Measurements from ENCODE around the gene TTC16. TPM values are rescaled to one million over a fixed set of nuclear protein-coding genes. Genes with fewer than 3 reads are reported as not detected.

TTC16 gene
- total and polyA plus RNA-seq, 2 donors (not counting 1 experiment from before 2014, with no cell fraction given): under 0.01 TPM; not detected in 1

- H3K4me3 ChIP-seq (replicated peaks in 1 of 4; ENCODE audit: control extremely low read depth in 1 of 4, insufficient read depth in 1 of 4, low read depth in 3 of 4, low read length in 4 of 4): no peak overlapping the region
- H3K4me2 ChIP-seq (ENCODE audit: extremely low read depth, insufficient read depth, low read length): no peak overlapping the region
- H3K9ac ChIP-seq (ENCODE audit: insufficient read depth, low read length): no peak overlapping the region
- no peak for DNase-seq (ENCODE audit: low read depth in 2 of 2)
- H4K20me1 ChIP-seq (ENCODE audit: control insufficient read depth, extremely low read depth, insufficient read depth, low read length): no peaks in the 10 kb centered on the region
- peaks cover 2% of the 10 kb centered on the region for H3K4me1 ChIP-seq (ENCODE audit: control insufficient read depth, extremely low read depth, insufficient read depth, low read length)
- H3K36me3 ChIP-seq (ENCODE audit: control insufficient read depth, insufficient read depth, low read length): no peaks in the 10 kb centered on the region
- TF ChIP-seq CTCF (conservative IDR thresholded peaks at IDR 0.05 in 1 of 2, IDR thresholded peaks at IDR 0.05 in 1 of 2; ENCODE audit: low read depth in 1 of 2, low read length in 2 of 2): no peak
- TF ChIP-seq EZH2 (IDR thresholded peaks at IDR 0.05; ENCODE audit: low read length, missing control alignments): no peak
- H3K27me3 ChIP-seq (ENCODE audit: control insufficient read depth, insufficient read depth, low read length): peaks cover 7% of the 10 kb centered on the region
- no peak overlapping the region for H2AFZ ChIP-seq (ENCODE audit: low read length)
- H3K9me3 ChIP-seq (ENCODE audit: control insufficient read depth, insufficient read depth, low read depth, low read length): no peaks in the 10 kb centered on the region
- H3K27ac ChIP-seq (ENCODE audit: insufficient read depth, low read length): no peak overlapping the region
- H3K79me2 ChIP-seq (ENCODE audit: control insufficient read depth, insufficient read depth, low read length): no peaks in the 10 kb centered on the region
Measured at GRCh38 chr9:127773272-127773671, 57.4 kb downstream of the TTC16 start.

GRCh38 chr9:127773981-127774380 lies 58.1 kb downstream of the TTC16 start:
- Histone ChIP-seq H3K36me3 (ENCODE audit: control insufficient read depth, insufficient read depth, low read length) (no peaks in the 10 kb centered on the region), H3K27me3 (ENCODE audit: control insufficient read depth, insufficient read depth, low read length) (peaks cover 7% of the 10 kb centered on the region), H3K9ac (ENCODE audit: insufficient read depth, low read length) (no peak overlapping the region), H3K9me3 (ENCODE audit: control insufficient read depth, insufficient read depth, low read depth, low read length) (no peaks in the 10 kb centered on the region), H4K20me1 (ENCODE audit: control insufficient read depth, extremely low read depth, insufficient read depth, low read length) (no peaks in the 10 kb centered on the region), H3K4me2 (ENCODE audit: extremely low read depth, insufficient read depth, low read length) (no peak overlapping the region), H2AFZ (ENCODE audit: low read length) (no peak overlapping the region), H3K79me2 (ENCODE audit: control insufficient read depth, insufficient read depth, low read length) (no peaks in the 10 kb centered on the region), H3K4me1 (ENCODE audit: control insufficient read depth, extremely low read depth, insufficient read depth, low read length) (peaks cover 2% of the 10 kb centered on the region), H3K4me3 (replicated peaks in 1 of 4; ENCODE audit: control extremely low read depth in 1 of 4, insufficient read depth in 1 of 4, low read depth in 3 of 4, low read length in 4 of 4) (no peak overlapping the region), H3K27ac (ENCODE audit: insufficient read depth, low read length) (no peak overlapping the region)
- DNase-seq (ENCODE audit: low read depth in 2 of 2): no peak
- TF ChIP-seq EZH2 (IDR thresholded peaks at IDR 0.05; ENCODE audit: low read length, missing control alignments) (no peak), CTCF (conservative IDR thresholded peaks at IDR 0.05 in 1 of 2, IDR thresholded peaks at IDR 0.05 in 1 of 2; ENCODE audit: low read depth in 1 of 2, low read length in 2 of 2) (no peak)

GRCh38 chr9:127776195-127776923 lies 60.5 kb downstream of the TTC16 start:
- H3K79me2 ChIP-seq (ENCODE audit: control insufficient read depth, insufficient read depth, low read length): no peaks in the 10 kb centered on the region
- H3K27ac ChIP-seq (ENCODE audit: insufficient read depth, low read length): no peak overlapping the region
- no peaks in the 10 kb centered on the region for H3K36me3 ChIP-seq (ENCODE audit: control insufficient read depth, insufficient read depth, low read length)
- no peaks in the 10 kb centered on the region for H3K9me3 ChIP-seq (ENCODE audit: control insufficient read depth, insufficient read depth, low read depth, low read length)
- H3K4me3 ChIP-seq (replicated peaks in 1 of 4; ENCODE audit: control extremely low read depth in 1 of 4, insufficient read depth in 1 of 4, low read depth in 3 of 4, low read length in 4 of 4): no peak overlapping the region
- H2AFZ ChIP-seq (ENCODE audit: low read length): no peak overlapping the region
- peaks cover 7% of the 10 kb centered on the region for H3K27me3 ChIP-seq (ENCODE audit: control insufficient read depth, insufficient read depth, low read length)
- H4K20me1 ChIP-seq (ENCODE audit: control insufficient read depth, extremely low read depth, insufficient read depth, low read length): no peaks in the 10 kb centered on the region
- H3K4me2 ChIP-seq (ENCODE audit: extremely low read depth, insufficient read depth, low read length): no peak overlapping the region
- H3K9ac ChIP-seq (ENCODE audit: insufficient read depth, low read length): no peak overlapping the region
- H3K4me1 ChIP-seq (ENCODE audit: control insufficient read depth, extremely low read depth, insufficient read depth, low read length): no peaks in the 10 kb centered on the region
- DNase-seq (ENCODE audit: low read depth in 2 of 2): no peak
- TF ChIP-seq CTCF (conservative IDR thresholded peaks at IDR 0.05 in 1 of 2, IDR thresholded peaks at IDR 0.05 in 1 of 2; ENCODE audit: low read depth in 1 of 2, low read length in 2 of 2) (no peak), EZH2 (IDR thresholded peaks at IDR 0.05; ENCODE audit: low read length, missing control alignments) (no peak)

Measured in fibroblast of lung (primary cell).